ENCODE data around the gene SDC4. TPM values are rescaled to one million over a fixed set of nuclear protein-coding genes. Genes with fewer than 3 reads are reported as not detected.

SDC4 gene
- total and polyA plus RNA-seq, 2 experiments from 2014 or later: 28.5 to 39.9 TPM

- Histone ChIP-seq H2AFZ (no peak overlapping the region), H3K4me2 (no peak overlapping the region), H3K27me3 (ENCODE audit: insufficient read depth) (no peaks in the 10 kb centered on the region), H3K4me3 (no peak overlapping the region), H3F3A (replicated peaks; ENCODE audit: low read depth) (no peaks in the 10 kb centered on the region), H3K79me2 (replicated peaks; ENCODE audit: insufficient read depth) (peaks cover 14% of the 10 kb centered on the region), H3K9me2 (ENCODE audit: insufficient read depth) (no peaks in the 10 kb centered on the region), H3K4me1 (ENCODE audit: insufficient read depth) (peaks cover 6% of the 10 kb centered on the region), H4K20me1 (replicated peaks; ENCODE audit: insufficient read depth) (0 out of 2 replicates have a peak, but pooled peaks cover 9% of the 10 kb centered on the region), H3K27ac (ENCODE audit: low read depth) (no peak overlapping the region), H3K36me3 (ENCODE audit: insufficient read depth) (no peaks in the 10 kb centered on the region)
- H3K27me3 Mint-ChIP-seq (ENCODE audit: insufficient read depth, low read depth, poor library complexity): peaks cover 7% of the 10 kb centered on the region
- TF ChIP-seq JUNB (IDR thresholded peaks at IDR 0.05; ENCODE audit: unreplicated experiment) (no peak), CTCF (conservative IDR thresholded peaks at IDR 0.05; ENCODE audit: low read depth in 2 of 2) (no peak), EZH2phosphoT487 (IDR thresholded peaks at IDR 0.05; ENCODE audit: unreplicated experiment) (no peak), STAT1 (IDR thresholded peaks at IDR 0.05; ENCODE audit: unreplicated experiment) (no peak)
- H3K4me3 Mint-ChIP-seq: no peak overlapping the region
- H3K36me3 Mint-ChIP-seq (ENCODE audit: low read depth): peaks cover 15% of the 10 kb centered on the region; the same call in 2 of the 3 replicates
- peaks cover 8% of the 10 kb centered on the region for H3K4me1 Mint-ChIP-seq
- DNase-seq (ENCODE audit: low spot score): no peak
- H3K27ac Mint-ChIP-seq: no peak overlapping the region
- no peak for ATAC-seq
- no peaks in the 10 kb centered on the region for H3K9me3 Mint-ChIP-seq
Observed at GRCh38 chr20:45366631-45367030, 18.4 kb upstream of the SDC4 start.

DNA sequence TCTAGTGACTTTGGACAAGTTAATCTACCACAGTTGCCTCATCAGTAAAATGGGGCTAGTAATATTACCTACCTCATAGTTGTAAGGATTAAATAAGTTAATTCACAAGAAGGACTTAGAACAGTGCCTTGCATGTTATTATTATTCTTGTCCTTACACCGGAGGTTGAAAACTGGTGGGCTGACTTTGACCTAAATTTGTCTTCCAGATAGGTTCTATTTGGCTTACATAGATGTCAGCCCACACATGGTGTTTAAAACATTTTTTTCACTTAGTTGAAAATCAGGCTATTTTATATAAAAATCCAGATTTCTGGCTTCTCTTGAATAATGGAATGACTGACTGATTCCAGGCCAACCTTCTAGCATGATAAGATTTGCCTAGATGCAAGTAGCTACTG lies 18.0 kb upstream of the SDC4 start:
- Histone ChIP-seq H2AFZ (no peak overlapping the region), H3K4me2 (no peak overlapping the region), H3K79me2 (replicated peaks; ENCODE audit: insufficient read depth) (peaks cover 14% of the 10 kb centered on the region), H3K27me3 (ENCODE audit: insufficient read depth) (no peaks in the 10 kb centered on the region), H4K20me1 (replicated peaks; ENCODE audit: insufficient read depth) (0 out of 2 replicates have a peak, but pooled peaks cover 9% of the 10 kb centered on the region), H3K27ac (ENCODE audit: low read depth) (no peak overlapping the region), H3K4me1 (ENCODE audit: insufficient read depth) (peaks cover 6% of the 10 kb centered on the region), H3K36me3 (ENCODE audit: insufficient read depth) (no peaks in the 10 kb centered on the region), H3K4me3 (no peak overlapping the region), H3K9me2 (ENCODE audit: insufficient read depth) (no peaks in the 10 kb centered on the region), H3F3A (replicated peaks; ENCODE audit: low read depth) (no peaks in the 10 kb centered on the region)
- peaks cover 8% of the 10 kb centered on the region for H3K4me1 Mint-ChIP-seq
- no peak overlapping the region for H3K27ac Mint-ChIP-seq
- H3K27me3 Mint-ChIP-seq (ENCODE audit: insufficient read depth, low read depth, poor library complexity): peaks cover 7% of the 10 kb centered on the region
- TF ChIP-seq ZNF462 (CRISPR knock-in tag; IDR thresholded peaks at IDR 0.05): no peak
- no peak for TF ChIP-seq CTCF (conservative IDR thresholded peaks at IDR 0.05; ENCODE audit: low read depth in 2 of 2)
- DNase-seq (ENCODE audit: low spot score) (no peak), ATAC-seq (no peak)
- peaks cover 15% of the 10 kb centered on the region; the same call in 2 of the 3 replicates for H3K36me3 Mint-ChIP-seq (ENCODE audit: low read depth)
- H3K4me3 Mint-ChIP-seq: no peak overlapping the region
- H3K9me3 Mint-ChIP-seq: no peaks in the 10 kb centered on the region
